SK-N-MC (cell line): ENCODE measurements around the gene ME2.

Source experiments
- EZH2 ChIP-seq: fragments of 200-600 bp; sonication (generic); IDR thresholded peaks from one replicate; pipeline ENCODE4 v1.6.1; 2017; ENCODE audit warnings: antibody characterized with exemption
- POLR2AphosphoS5 ChIP-seq: IDR thresholded peaks from 2 replicates; pipeline ENCODE4 v1.6.1; 2012; ENCODE audit warnings: mild to moderate bottlenecking, low read depth, low read length, borderline replicate concordance

DNA sequence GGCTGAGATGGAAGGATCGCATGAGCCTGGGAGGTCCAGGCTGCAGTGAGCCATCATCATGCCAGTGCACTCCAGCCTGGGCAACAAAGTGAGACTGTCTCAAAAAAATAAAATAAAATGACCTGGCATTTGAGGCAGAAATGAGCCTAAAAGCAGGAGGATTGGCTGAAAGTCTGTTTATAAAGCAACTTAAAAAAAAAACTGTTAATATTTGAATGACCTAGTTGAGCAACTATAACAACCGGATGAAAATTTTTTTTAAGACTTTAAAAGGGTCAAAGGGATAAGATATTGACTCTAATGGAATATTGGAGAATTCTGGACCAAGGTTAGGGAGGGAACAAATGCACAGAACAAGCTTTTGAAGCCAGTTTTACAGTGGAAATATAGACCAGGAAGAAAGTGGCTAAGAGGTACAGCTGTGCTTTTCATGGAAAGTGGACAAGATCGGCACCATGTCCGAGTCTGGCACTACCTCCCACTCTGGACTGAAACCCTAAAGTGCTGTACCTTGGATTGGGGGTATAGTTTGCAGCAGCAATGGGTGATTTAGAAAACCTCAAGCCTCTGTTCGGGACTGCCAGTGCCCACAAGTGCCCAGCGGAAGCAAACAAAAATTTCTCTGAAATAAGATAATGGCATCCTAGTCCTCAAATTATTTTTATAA is 55.8 kb downstream of the ME2 start:
- TF ChIP-seq POLR2AphosphoS5 (no peak), EZH2 (no peak)
